ENCODE measurements around the gene TIMP3. TPM values are rescaled to one million over a fixed set of nuclear protein-coding genes. Genes with fewer than 3 reads are reported as not detected.

TIMP3 gene
- total and polyA plus RNA-seq, 2 donors (not counting 3 experiments of a cell fraction or from before 2014, with no cell fraction given), result 0.22 to 2.0 TPM

DNA sequence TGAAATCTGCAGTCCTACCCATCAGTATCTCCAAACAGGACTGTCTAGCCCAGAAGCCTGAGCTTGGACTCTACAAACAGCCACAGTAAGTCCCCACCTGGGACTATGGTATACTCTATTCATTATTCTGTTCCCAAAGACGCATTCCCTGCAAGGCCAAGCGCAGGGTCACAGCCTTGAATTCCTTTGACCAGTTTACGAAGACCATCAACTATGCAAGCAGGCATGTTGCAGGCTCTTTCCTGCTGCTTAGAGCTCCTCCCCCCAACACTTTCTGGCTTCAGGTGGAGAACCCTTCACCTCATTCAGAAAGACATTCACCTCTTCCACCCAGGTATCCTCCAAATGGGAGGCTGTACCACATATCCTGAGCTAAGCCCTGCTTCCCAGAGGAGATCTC is 62.5 kb downstream of the TIMP3 start:
- CTCF ChIA-PET, result no interaction called here

More for the DNA sequence above, 62.5 kb downstream of the TIMP3 start:
- H3K4me2 ChIP-seq (ENCODE audit: insufficient read depth, low read length), result no peak overlapping the region
- H3K4me1 ChIP-seq (ENCODE audit: control insufficient read depth, extremely low read depth, insufficient read depth, low read length), result no peaks in the 10 kb centered on the region
- intact Hi-C loops (cut with micrococcal nuclease), result no loop called here
- no peaks in the 10 kb centered on the region for H3K27me3 ChIP-seq (ENCODE audit: control insufficient read depth in 2 of 2, insufficient read depth in 2 of 2, low read length in 2 of 2)
- TF ChIP-seq MYC (IDR thresholded peaks at IDR 0.05; ENCODE audit: low read depth, low read length) (no peak), MAX (IDR thresholded peaks at IDR 0.05; ENCODE audit: insufficient read depth, insufficient read length) (no peak), POLR2AphosphoS5 (IDR thresholded peaks at IDR 0.05; ENCODE audit: insufficient read depth, low read depth, low read length) (no peak), CTCF (IDR thresholded peaks at IDR 0.05; ENCODE audit: extremely low read depth in 1 of 2, insufficient read depth in 1 of 2, low read depth in 1 of 2, low read length in 2 of 2) (no peak), GATA2 (IDR thresholded peaks at IDR 0.05; ENCODE audit: insufficient read depth, insufficient read length, low read depth, low read length) (no peak), EZH2 (IDR thresholded peaks at IDR 0.05; ENCODE audit: borderline replicate concordance, low read depth, low read length, severe bottlenecking) (no peak), FOS (IDR thresholded peaks at IDR 0.05; ENCODE audit: borderline replicate concordance, insufficient read depth, low read length) (no peak), POLR2A (IDR thresholded peaks at IDR 0.05; ENCODE audit: low read depth, low read length) (no peak), JUN (IDR thresholded peaks at IDR 0.05; ENCODE audit: borderline replicate concordance, insufficient read depth, insufficient read length, low read depth) (no peak)
- FAIRE-seq (no peak), DNase-seq (ENCODE audit: low read depth, low spot score) (no peak)
- BruUV-seq (replicated peaks), result no TSS peak
- H3K9me3 ChIP-seq (replicated peaks; ENCODE audit: control insufficient read depth, insufficient read depth, low read length), result peaks cover 7% of the 10 kb centered on the region
- H3K9me1 ChIP-seq (replicated peaks; ENCODE audit: control insufficient read depth, extremely low read depth, insufficient read depth, low read length), result no peaks in the 10 kb centered on the region
- H3K36me3 ChIP-seq (ENCODE audit: control insufficient read depth in 2 of 2, extremely low read depth in 1 of 2, insufficient read depth in 2 of 2, low read length in 2 of 2), result no peaks in the 10 kb centered on the region
- H3K9ac ChIP-seq (replicated peaks; ENCODE audit: extremely low read depth, insufficient read depth, low read length), result no peak overlapping the region
- no peak overlapping the region for H2AFZ ChIP-seq (ENCODE audit: low read depth, low read length)
- dilution Hi-C loops (cut with MboI; ENCODE audit: extremely low pct_ligation_motif_present, low sequenced_read_pairs), result no loop called here
- no peaks in the 10 kb centered on the region for H4K20me1 ChIP-seq (replicated peaks; ENCODE audit: control insufficient read depth, extremely low read depth, insufficient read depth, low read length)
- no peaks in the 10 kb centered on the region for H3K79me2 ChIP-seq (ENCODE audit: control insufficient read depth, insufficient read depth, low read length)
- no peak overlapping the region for H3K27ac ChIP-seq (ENCODE audit: insufficient read depth, low read depth, low read length)
- POLR2A ChIA-PET, result no interaction called here
- H3K4me3 ChIP-seq (replicated peaks in 1 of 3; ENCODE audit: insufficient read depth in 1 of 3, low read depth in 1 of 3, low read length in 3 of 3), result no peak overlapping the region
